ENCODE results near the gene COX17.

- TF ChIP-seq ELF1 (tag; IDR thresholded peaks at IDR 0.05) (no peak), CREB1 (IDR thresholded peaks at IDR 0.05) (no peak), CREB1 (CRISPR knock-in tag; IDR thresholded peaks at IDR 0.05) (no peak), MEIS2 (IDR thresholded peaks at IDR 0.05; ENCODE audit: partially characterized antibody) (no peak), ETV6 (IDR thresholded peaks at IDR 0.05; ENCODE audit: borderline replicate concordance in 1 of 2, low read depth in 2 of 2, low read length in 1 of 2) (no peak), ETV6 (CRISPR knock-in tag; IDR thresholded peaks at IDR 0.05; ENCODE audit: borderline replicate concordance) (no peak), ZNF384 (IDR thresholded peaks at IDR 0.05; ENCODE audit: low read depth, low read length) (no peak), CGGBP1 (CRISPR knock-in tag; IDR thresholded peaks at IDR 0.05) (no peak), ZNF584 (CRISPR knock-in tag; IDR thresholded peaks at IDR 0.05; ENCODE audit: low read depth) (no peak), CBFA2T3 (IDR thresholded peaks at IDR 0.05) (no peak), ZNF232 (CRISPR knock-in tag; IDR thresholded peaks at IDR 0.05) (no peak), ARHGAP35 (IDR thresholded peaks at IDR 0.05; ENCODE audit: partially characterized antibody) (no peak), KLF16 (IDR thresholded peaks at IDR 0.05) (no peak), L3MBTL2 (IDR thresholded peaks at IDR 0.05) (no peak), CBX1 (IDR thresholded peaks at IDR 0.05; ENCODE audit: low read depth) (no peak)
- TF ChIP-seq, protein P1, sequence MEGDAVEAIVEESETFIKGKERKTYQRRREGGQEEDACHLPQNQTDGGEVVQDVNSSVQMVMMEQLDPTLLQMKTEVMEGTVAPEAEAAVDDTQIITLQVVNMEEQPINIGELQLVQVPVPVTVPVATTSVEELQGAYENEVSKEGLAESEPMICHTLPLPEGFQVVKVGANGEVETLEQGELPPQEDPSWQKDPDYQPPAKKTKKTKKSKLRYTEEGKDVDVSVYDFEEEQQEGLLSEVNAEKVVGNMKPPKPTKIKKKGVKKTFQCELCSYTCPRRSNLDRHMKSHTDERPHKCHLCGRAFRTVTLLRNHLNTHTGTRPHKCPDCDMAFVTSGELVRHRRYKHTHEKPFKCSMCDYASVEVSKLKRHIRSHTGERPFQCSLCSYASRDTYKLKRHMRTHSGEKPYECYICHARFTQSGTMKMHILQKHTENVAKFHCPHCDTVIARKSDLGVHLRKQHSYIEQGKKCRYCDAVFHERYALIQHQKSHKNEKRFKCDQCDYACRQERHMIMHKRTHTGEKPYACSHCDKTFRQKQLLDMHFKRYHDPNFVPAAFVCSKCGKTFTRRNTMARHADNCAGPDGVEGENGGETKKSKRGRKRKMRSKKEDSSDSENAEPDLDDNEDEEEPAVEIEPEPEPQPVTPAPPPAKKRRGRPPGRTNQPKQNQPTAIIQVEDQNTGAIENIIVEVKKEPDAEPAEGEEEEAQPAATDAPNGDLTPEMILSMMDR (IDR thresholded peaks at IDR 0.05 in 2 of 3, conservative IDR thresholded peaks at IDR 0.05 in 1 of 3; ENCODE audit: insufficient read depth in 2 of 3, low read depth in 1 of 3, low read length in 3 of 3) = no peak
Observed at GRCh38 chr3:119672776-119673175, 4.4 kb downstream of the COX17 start.
